ENCODE results near the gene CARS1. TPM values are rescaled to one million over a fixed set of nuclear protein-coding genes. Genes with fewer than 3 reads are reported as not detected.

Gene CARS1
- total and polyA plus RNA-seq, 7 donors, result 24.2 to 78.6 (median 52.0) TPM

DNA sequence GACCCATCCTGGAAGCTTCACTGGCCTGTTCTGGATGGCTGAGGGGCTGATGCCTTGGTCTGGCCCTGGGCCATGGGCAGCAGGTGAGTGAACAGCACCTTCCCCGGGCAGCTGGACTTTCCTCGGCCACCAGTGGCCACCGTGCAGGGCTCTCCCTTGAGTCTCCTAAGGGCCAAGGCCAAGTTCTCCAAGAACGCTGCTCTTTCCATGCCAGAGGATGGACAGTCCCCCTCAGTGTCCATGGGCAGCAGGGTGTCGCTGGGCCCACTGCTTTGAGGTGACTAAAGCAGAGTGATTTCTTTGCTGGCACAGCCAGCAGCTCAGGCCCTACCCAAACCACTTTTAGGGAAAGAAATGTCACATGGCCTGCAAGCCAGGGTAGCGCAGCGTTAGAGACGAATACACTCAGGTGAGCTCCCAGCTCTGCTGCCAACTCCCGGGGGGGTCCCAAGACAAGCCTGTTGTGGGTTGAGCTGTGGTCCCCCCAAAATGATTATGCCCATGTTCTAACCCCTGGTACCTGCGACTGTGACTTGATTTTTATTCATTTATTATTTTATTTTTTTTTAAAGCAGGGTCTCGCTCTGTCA is 3.3 kb upstream of the CARS1 start:
- intact Hi-C loops (cut with DNase I), result no loop called here
- Histone ChIP-seq H3K9me3 (no peaks in the 10 kb centered on the region), H3K4me1 (peaks cover 14% of the 10 kb centered on the region), H3K36me3 (ENCODE audit: insufficient read depth in 1 of 2, low read depth in 1 of 2) (no peaks in the 10 kb centered on the region), H3K27me3 (ENCODE audit: insufficient read depth in 3 of 3, low read length in 2 of 3) (no peaks in the 10 kb centered on the region), H3K27ac (no peak overlapping the region), H3K4me3 (no peak overlapping the region)
- DNase-seq (no peak), ATAC-seq (no peak)
- WGBS, 3 donors, result 84 to 91% (median 90%) methylated on average over 11 of the region's 11 CpGs
- TF ChIP-seq, protein P1, sequence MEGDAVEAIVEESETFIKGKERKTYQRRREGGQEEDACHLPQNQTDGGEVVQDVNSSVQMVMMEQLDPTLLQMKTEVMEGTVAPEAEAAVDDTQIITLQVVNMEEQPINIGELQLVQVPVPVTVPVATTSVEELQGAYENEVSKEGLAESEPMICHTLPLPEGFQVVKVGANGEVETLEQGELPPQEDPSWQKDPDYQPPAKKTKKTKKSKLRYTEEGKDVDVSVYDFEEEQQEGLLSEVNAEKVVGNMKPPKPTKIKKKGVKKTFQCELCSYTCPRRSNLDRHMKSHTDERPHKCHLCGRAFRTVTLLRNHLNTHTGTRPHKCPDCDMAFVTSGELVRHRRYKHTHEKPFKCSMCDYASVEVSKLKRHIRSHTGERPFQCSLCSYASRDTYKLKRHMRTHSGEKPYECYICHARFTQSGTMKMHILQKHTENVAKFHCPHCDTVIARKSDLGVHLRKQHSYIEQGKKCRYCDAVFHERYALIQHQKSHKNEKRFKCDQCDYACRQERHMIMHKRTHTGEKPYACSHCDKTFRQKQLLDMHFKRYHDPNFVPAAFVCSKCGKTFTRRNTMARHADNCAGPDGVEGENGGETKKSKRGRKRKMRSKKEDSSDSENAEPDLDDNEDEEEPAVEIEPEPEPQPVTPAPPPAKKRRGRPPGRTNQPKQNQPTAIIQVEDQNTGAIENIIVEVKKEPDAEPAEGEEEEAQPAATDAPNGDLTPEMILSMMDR (IDR thresholded peaks at IDR 0.05), result no peak

DNA sequence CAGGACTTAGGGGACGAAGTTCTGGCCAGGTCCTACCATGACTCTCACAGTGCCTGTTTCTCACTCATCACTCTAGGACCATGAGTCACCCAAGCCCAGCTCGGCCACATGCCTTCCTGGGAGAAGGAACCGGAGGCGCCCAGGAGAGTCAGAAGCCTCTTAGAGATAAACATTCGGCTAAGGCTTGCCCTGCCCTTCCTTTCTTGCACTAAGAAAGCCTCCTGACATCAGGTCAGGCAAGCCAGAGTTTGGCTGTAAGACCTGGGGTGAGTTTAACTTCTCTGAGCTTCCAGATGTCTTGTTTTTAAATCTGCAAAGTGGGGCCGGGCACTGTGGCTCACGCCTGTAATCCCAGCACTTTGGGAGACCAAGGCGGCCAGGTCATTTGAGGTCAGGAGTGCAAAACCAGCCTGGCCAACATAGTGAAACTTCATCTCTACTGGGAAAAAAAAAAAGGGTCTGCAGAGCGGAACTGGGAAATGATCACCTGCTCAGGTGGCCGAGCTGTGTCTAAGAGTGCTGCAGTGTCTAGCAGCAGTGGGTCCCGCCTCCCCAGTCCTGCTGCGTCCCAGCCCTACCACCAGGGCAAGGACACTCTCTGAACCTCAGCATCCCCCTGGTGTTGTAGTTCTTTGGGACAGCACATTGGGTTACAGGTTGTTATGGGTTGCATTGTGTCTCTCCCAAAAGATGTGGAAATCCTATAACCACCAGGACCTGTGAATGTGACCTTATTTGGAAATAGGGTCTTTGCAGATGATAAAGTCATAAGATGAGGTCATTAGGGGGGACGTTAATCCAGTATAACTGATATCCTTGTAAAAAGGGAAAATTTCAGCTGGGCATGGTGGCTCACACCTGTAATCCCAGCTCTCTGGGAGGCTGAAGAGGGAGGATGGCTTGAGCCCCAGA is 1.8 kb upstream of the CARS1 start:
- Histone ChIP-seq H3K4me1 (peaks cover 15% of the 10 kb centered on the region), H3K27ac (no peak overlapping the region), H3K27me3 (ENCODE audit: insufficient read depth in 3 of 3, low read length in 2 of 3) (no peaks in the 10 kb centered on the region), H3K4me3 (no peak overlapping the region), H3K9me3 (no peaks in the 10 kb centered on the region), H3K36me3 (ENCODE audit: insufficient read depth in 1 of 2, low read depth in 1 of 2) (peaks cover 0 to 10% of the 10 kb centered on the region in 2 donors)
- intact Hi-C loops (cut with DNase I), result loop anchor here in 1 of 2 donors (10.0 kb wide), 1 partner anchor 106 kb away; the partner anchor contains the start of gene OSBPL5
- ATAC-seq (no peak), DNase-seq (peak in 1 of 2 donors; percentile 42)
- TF ChIP-seq, protein P1 (IDR thresholded peaks at IDR 0.05), result no peak
- 62 to 77% (median 68%) methylated on average over 13 of the region's 13 CpGs for WGBS, 3 donors

DNA sequence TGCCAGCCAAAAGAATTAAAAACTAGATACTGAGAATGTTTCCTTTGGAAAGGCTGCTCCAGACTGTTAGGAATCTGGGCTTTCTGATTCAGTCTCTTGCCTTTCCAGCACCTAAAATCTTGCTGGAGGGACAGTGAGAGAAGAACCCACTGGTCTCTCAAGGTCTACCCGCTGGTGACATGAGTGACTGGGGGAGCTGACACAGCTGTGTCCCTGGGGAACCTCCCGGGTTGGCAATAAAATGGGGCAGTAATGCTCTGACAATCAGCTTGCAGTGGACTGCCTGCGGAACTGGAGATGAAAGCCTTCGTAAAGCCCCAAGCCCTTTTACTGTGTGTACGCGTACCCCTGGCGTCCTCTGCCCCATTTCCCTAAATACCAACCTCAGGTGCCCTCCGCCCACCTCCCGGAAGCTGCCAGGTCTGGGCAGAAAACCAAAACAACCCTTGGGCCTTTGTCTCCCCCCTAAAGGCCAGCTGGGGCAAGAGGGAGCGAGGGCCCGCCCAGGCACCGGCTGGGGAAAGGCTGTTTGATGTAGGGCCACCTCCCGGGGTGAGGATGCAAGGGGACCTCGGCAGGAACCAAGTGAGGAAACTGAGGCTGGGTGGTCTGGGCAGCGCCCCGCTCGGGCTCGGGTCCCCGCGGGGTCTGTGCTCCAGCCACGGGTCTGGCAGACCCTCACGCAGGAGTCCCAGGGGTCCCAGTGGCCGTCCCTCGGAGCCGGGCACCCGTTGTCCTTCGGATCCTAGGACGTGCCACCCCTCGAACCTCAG is 741 bp downstream of the CARS1 start:
- intact Hi-C loops (cut with DNase I), result loop anchor here in 1 of 2 donors (10.0 kb wide), 1 partner anchor 108 kb away; the partner anchor contains the start of gene OSBPL5
- peaks cover 6 to 11% of the 10 kb centered on the region in 2 donors for H3K36me3 ChIP-seq (ENCODE audit: insufficient read depth in 1 of 2, low read depth in 1 of 2)
- H3K27me3 ChIP-seq (ENCODE audit: insufficient read depth in 3 of 3, low read length in 2 of 3), result no peaks in the 10 kb centered on the region
- H3K4me3 ChIP-seq, result peak overlapping the region; percentile 90
- TF ChIP-seq, protein P1 (IDR thresholded peaks at IDR 0.05), result no peak
- 3% methylated on average over 16 to 29 of the region's 29 CpGs for WGBS, 3 donors
- ATAC-seq (peak in 3 of 4 donors; percentile 8 to 37 (median 14)), DNase-seq (no peak)
- H3K9me3 ChIP-seq, result no peaks in the 10 kb centered on the region
- peak overlapping the region; percentile 89 for H3K27ac ChIP-seq
- peaks cover 21% of the 10 kb centered on the region for H3K4me1 ChIP-seq

DNA sequence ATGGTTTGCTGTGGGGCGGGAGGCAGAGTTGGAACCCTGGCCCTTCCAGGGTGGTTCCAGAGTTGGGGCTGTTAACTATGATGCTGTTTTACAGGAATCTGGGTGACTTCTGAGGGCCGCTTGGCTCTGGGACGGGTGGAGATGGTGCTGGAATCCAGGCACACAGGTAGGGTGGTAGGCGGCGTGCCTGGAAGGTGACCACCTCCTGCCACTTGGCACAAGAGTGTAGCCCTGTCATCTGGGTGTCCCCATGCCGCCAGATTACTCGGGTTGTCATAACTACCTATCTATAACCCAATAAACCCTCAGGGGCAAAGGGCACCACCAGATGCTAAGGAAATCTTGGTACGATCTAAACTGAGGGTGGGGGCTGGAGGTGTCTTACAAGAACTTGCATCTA is 1.3 kb downstream of the CARS1 start:
- intact Hi-C loops (cut with DNase I), result loop anchor here in 1 of 2 donors (10.0 kb wide), 1 partner anchor 109 kb away; the partner anchor contains the start of gene OSBPL5
- DNase-seq, result no peak
- H3K4me3 ChIP-seq, result peak overlapping the region; percentile 90
- WGBS, 3 donors, result 83 to 92% (median 88%) methylated on average over 8 of the region's 8 CpGs
- peaks cover 6 to 11% of the 10 kb centered on the region in 2 donors for H3K36me3 ChIP-seq (ENCODE audit: insufficient read depth in 1 of 2, low read depth in 1 of 2)
- H3K4me1 ChIP-seq, result peaks cover 23% of the 10 kb centered on the region
- no peak for ATAC-seq
- no peaks in the 10 kb centered on the region for H3K27me3 ChIP-seq (ENCODE audit: insufficient read depth in 3 of 3, low read length in 2 of 3)
- TF ChIP-seq, protein P1 (IDR thresholded peaks at IDR 0.05), result no peak
- H3K27ac ChIP-seq, result peak overlapping the region; percentile 89
- H3K9me3 ChIP-seq, result no peaks in the 10 kb centered on the region
